Subcutaneous adipose tissue (tissue), 4 donors: ENCODE results near the gene MUC2. TPM values are rescaled to one million over a fixed set of nuclear protein-coding genes. Genes with fewer than 3 reads are reported as not detected.

Experiments
- total RNA-seq, 4 donors: library from RNA; depleted of rRNA; stranded (reverse); fragments of >200 nt; gene quantifications; one replicate each; pipeline ENCODE4 v1.1.0, GENCODE V29; 2016
- TF ChIP-seq, protein P1 (sequence below): fragments of 450-650 bp; IDR thresholded peaks from one replicate; pipeline ENCODE4 v1.5.1; 2016; ENCODE audit warnings: low read depth, mild to moderate bottlenecking, control low read depth, antibody characterized with exemption, moderate library complexity

Gene MUC2
- 1 to 10 TPM in 1 of 4 donors, under 1 TPM in 1, not detected in 2; under 0.01 to 1.3 TPM for total RNA-seq

- TF ChIP-seq, protein P1, sequence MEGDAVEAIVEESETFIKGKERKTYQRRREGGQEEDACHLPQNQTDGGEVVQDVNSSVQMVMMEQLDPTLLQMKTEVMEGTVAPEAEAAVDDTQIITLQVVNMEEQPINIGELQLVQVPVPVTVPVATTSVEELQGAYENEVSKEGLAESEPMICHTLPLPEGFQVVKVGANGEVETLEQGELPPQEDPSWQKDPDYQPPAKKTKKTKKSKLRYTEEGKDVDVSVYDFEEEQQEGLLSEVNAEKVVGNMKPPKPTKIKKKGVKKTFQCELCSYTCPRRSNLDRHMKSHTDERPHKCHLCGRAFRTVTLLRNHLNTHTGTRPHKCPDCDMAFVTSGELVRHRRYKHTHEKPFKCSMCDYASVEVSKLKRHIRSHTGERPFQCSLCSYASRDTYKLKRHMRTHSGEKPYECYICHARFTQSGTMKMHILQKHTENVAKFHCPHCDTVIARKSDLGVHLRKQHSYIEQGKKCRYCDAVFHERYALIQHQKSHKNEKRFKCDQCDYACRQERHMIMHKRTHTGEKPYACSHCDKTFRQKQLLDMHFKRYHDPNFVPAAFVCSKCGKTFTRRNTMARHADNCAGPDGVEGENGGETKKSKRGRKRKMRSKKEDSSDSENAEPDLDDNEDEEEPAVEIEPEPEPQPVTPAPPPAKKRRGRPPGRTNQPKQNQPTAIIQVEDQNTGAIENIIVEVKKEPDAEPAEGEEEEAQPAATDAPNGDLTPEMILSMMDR, result no peak
These were observed at the start of gene MUC2 for GRCh38 chr11:1074244-1075221. MUC2 (plus strand) TSS chr11:1074874.

DNA sequence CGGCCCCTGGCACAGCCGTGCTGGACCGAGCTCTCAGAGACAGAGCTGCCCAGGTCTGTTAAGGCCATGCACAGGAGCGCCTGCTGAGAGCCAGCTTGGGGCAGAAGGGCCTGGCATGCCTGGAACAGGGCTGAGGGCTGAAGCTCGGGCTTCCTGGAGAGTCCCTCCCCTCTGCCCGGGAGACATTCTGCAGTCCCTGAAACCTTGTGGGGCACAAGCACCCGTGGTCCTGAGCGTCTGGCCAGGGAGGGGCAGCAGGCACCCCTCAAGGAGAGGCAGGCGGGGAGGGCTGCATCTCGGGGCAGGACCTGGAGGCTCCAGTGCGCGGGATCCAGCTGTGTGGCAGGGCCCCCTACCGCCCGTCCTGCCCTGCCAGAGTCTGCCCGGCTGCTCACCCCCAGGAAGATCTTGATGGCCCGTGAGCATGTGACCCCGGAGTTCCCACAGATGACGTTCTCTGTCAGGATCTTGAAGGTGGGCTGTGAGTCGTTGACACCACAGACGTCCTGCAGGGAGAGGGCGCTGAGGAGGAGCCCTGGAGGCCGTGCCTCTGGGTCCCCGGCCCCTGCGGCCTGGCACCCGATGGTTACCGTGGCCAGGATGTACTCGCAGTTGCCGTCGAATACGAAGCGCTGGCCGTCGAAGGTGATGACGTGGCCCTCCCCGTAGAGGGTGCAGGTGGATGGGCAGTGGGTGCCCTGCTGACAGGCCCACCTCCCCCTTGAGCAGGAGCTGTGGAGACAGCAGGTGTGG lies 49.1 kb upstream of the MUC2 start:
- TF ChIP-seq, protein P1, result no peak

GRCh38 chr11:1026163-1026450 lies 48.6 kb upstream of the MUC2 start:
- TF ChIP-seq, protein P1, result no peak

DNA sequence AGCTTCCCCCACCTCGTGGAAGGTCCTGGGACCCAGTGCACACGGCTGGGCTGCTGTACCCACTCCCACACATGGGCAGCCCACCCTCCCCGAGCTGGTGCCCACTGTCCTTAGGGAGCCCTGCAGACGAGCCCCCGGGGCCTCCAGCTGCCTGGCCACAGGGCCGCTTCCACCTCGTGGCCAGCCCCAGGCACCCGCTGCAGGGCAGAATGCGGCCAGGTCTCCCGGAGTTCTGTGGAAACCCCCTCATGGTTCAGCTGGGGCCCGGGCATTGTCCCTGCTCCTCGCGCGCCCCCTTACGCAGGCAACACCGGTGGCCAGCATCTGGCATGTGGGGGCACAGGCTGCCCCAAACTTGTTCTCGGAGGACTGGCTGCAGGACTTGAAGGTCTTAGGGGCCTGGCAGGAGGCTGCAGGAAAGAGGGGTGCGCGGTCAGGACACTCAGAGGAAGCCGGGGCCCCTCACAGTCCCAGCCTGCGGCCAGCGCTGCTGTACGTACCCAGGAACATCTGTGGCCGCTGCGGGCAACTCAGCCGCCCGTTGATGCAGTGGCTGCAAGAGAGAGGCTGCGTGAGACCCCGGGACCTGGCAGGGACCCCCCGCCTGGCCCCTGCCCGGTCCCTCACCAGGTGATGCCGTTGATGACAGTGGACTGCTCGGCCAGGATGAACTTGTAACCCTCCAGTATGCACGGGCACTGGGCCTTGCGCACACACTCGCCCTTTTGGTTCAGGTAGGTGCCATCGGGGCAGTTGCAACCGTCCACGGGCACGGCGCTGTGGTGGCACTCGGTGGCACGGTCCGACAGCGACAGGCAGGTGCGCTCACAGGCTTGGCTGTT lies 47.8 kb upstream of the MUC2 start:
- TF ChIP-seq, protein P1, result no peak

GRCh38 chr11:1027483-1028290 lies 47.0 kb upstream of the MUC2 start:
- TF ChIP-seq, protein P1, result no peak

GRCh38 chr11:1028291-1028540 lies 46.5 kb upstream of the MUC2 start:
- TF ChIP-seq, protein P1, result no peak
